H9 (cell line): Measurements from ENCODE around the gene OVOL2. TPM values are rescaled to one million over a fixed set of nuclear protein-coding genes. Genes with fewer than 3 reads are reported as not detected.

Experiments
- DNase-seq: peaks from one replicate; pipeline ENCODE4 v3.0.0-alpha.2; 2017
- H2AFZ ChIP-seq: one replicate; pipeline ENCODE4 v1.6.1; 2013; ENCODE audit warnings: mild to moderate bottlenecking, low read length, control low read depth, moderate library complexity
- H2AK5ac ChIP-seq: 2 replicates; pipeline ENCODE4 v1.6.1; 2013; ENCODE audit warnings: low read length, control low read depth, mixed read lengths; ENCODE audit not compliant: insufficient read length
- H2BK120ac ChIP-seq: one replicate; pipeline ENCODE4 v1.6.1; 2013; ENCODE audit warnings: low read depth, mild to moderate bottlenecking, low read length, control low read depth, inconsistent platforms; ENCODE audit not compliant: poor library complexity, severe bottlenecking
- H2BK12ac ChIP-seq: 2 replicates; pipeline ENCODE4 v1.6.1; 2013; ENCODE audit warnings: low read length, control low read depth, mixed read lengths, low read depth; ENCODE audit not compliant: insufficient read length
- H2BK15ac ChIP-seq: 2 replicates; pipeline ENCODE4 v1.6.1; 2013; ENCODE audit warnings: low read depth, low read length, control low read depth
- H2BK20ac ChIP-seq: one replicate; pipeline ENCODE4 v1.6.1; 2013; ENCODE audit warnings: low read depth, mild to moderate bottlenecking, low read length, control low read depth, inconsistent platforms; ENCODE audit not compliant: poor library complexity, severe bottlenecking
- H2BK5ac ChIP-seq: 2 replicates; pipeline ENCODE4 v1.6.1; 2013; ENCODE audit warnings: low read length, control low read depth, mixed read lengths; ENCODE audit not compliant: insufficient read length
- H3K14ac ChIP-seq: 2 replicates; pipeline ENCODE4 v1.6.1; 2013; ENCODE audit warnings: low read length, control low read depth; ENCODE audit not compliant: insufficient read depth
- H3K18ac ChIP-seq: 2 replicates; pipeline ENCODE4 v1.6.1; 2013; ENCODE audit warnings: low read depth, mild to moderate bottlenecking, mixed read lengths, low read length, control low read depth; ENCODE audit not compliant: insufficient read length
- H3K23ac ChIP-seq: 2 replicates; pipeline ENCODE4 v1.6.1; 2013; ENCODE audit warnings: low read length, control low read depth, mixed read lengths, low read depth; ENCODE audit not compliant: insufficient read length
- H3K23me2 ChIP-seq: 2 replicates; pipeline ENCODE4 v1.6.1; 2013; ENCODE audit warnings: low read depth, mild to moderate bottlenecking, mixed read lengths, low read length, control low read depth; ENCODE audit not compliant: insufficient read length, poor library complexity, severe bottlenecking
- H3K27ac ChIP-seq: 2 replicates; pipeline ENCODE4 v1.5.1; 2013; ENCODE audit warnings: low read length, control low read depth, mixed read lengths, low read depth; ENCODE audit not compliant: insufficient read length
- H3K27me3 ChIP-seq: 2 replicates; pipeline ENCODE4 v1.6.1; 2013; ENCODE audit warnings: low read length, control low read depth, inconsistent platforms; ENCODE audit not compliant: insufficient read depth
- H3K4ac ChIP-seq: 2 replicates; pipeline ENCODE4 v1.6.1; 2013; ENCODE audit warnings: low read depth, mild to moderate bottlenecking, control low read depth, inconsistent platforms, low read length, moderate library complexity
- H3K4me1 ChIP-seq: 2 replicates; pipeline ENCODE4 v1.6.1; 2013; ENCODE audit warnings: low read length, control low read depth, inconsistent platforms; ENCODE audit not compliant: insufficient read depth
- H3K4me2 ChIP-seq: 2 replicates; pipeline ENCODE4 v1.6.1; 2013; ENCODE audit warnings: low read length, control low read depth, mixed read lengths; ENCODE audit not compliant: insufficient read length, insufficient read depth
- H3K56ac ChIP-seq: 2 replicates; pipeline ENCODE4 v1.6.1; 2013; ENCODE audit warnings: low read depth, mild to moderate bottlenecking, mixed read lengths, low read length, control low read depth; ENCODE audit not compliant: insufficient read length
- H3K79me1 ChIP-seq: 2 replicates; pipeline ENCODE4 v1.6.1; 2013; ENCODE audit warnings: low read depth, mild to moderate bottlenecking, moderate library complexity, low read length, control low read depth, inconsistent platforms; ENCODE audit not compliant: insufficient read depth, poor library complexity, severe bottlenecking
- H3K79me2 ChIP-seq: 2 replicates; pipeline ENCODE4 v1.6.1; 2013; ENCODE audit warnings: low read length, control low read depth, inconsistent platforms; ENCODE audit not compliant: insufficient read depth
- H3K9ac ChIP-seq: 2 replicates; pipeline ENCODE4 v1.6.1; 2013; ENCODE audit warnings: low read length, control low read depth, mixed read lengths; ENCODE audit not compliant: insufficient read length; ENCODE audit errors: extremely low read depth
- H3K9me3 ChIP-seq: one replicate; pipeline ENCODE4 v1.6.1; 2013; ENCODE audit warnings: low read depth, low read length, inconsistent platforms; ENCODE audit not compliant: control insufficient read depth
- H3T11ph ChIP-seq: one replicate; pipeline ENCODE4 v1.6.1; 2013; ENCODE audit warnings: mild to moderate bottlenecking, low read length, control low read depth, inconsistent platforms
- H4K20me1 ChIP-seq: one replicate; pipeline ENCODE4 v1.6.1; 2013; ENCODE audit not compliant: control insufficient read depth, insufficient read length, insufficient read depth
- H4K5ac ChIP-seq: 2 replicates; pipeline ENCODE4 v1.6.1; 2013; ENCODE audit warnings: low read depth, mild to moderate bottlenecking, mixed read lengths, low read length, control low read depth; ENCODE audit not compliant: insufficient read length
- H4K8ac ChIP-seq: replicated peaks from 2 replicates; pipeline ENCODE4 v1.6.1; 2013; ENCODE audit warnings: low read length, control low read depth, mixed read lengths, low read depth; ENCODE audit not compliant: insufficient read length
- H4K91ac ChIP-seq: 2 replicates; pipeline ENCODE4 v1.6.1; 2013; ENCODE audit warnings: low read depth, mild to moderate bottlenecking, moderate library complexity, mixed read lengths, low read length, control low read depth; ENCODE audit not compliant: insufficient read length
- H3K27ac Mint-ChIP-seq, 3 experiments: 2 replicates in 2 of 3; 3 replicates in 1 of 3; pipeline ENCODE4 v1.8.0; 2020 to 2021; ENCODE audit warnings: mixed read lengths in 3 of 3, mild to moderate bottlenecking in 1 of 3, moderate library complexity in 1 of 3
- H3K27me3 Mint-ChIP-seq: 2 replicates; pipeline ENCODE4 v1.8.0; 2021; ENCODE audit warnings: low read depth, mild to moderate bottlenecking, moderate library complexity, mixed read lengths
- H3K36me3 Mint-ChIP-seq, 3 experiments: 2 replicates in 2 of 3; 3 replicates in 1 of 3; pipeline ENCODE4 v1.8.0; 2020 to 2021; ENCODE audit warnings: low read depth in 3 of 3, mixed read lengths in 3 of 3; ENCODE audit not compliant: insufficient read depth in 1 of 3
- H3K4me1 Mint-ChIP-seq, 2 experiments: 2 replicates each; pipeline ENCODE4 v1.8.0; 2020; ENCODE audit warnings: mixed read lengths in 2 of 2
- H3K4me3 Mint-ChIP-seq, 2 experiments: 2 replicates in 1 of 2; 3 replicates in 1 of 2; pipeline ENCODE4 v1.8.0; 2020 to 2021; ENCODE audit warnings: mild to moderate bottlenecking in 2 of 2, mixed read lengths in 2 of 2, moderate library complexity in 1 of 2
- H3K9me3 Mint-ChIP-seq, 2 experiments: 2 replicates in 1 of 2; 3 replicates in 1 of 2; pipeline ENCODE4 v1.8.0; 2020; ENCODE audit warnings: mild to moderate bottlenecking in 2 of 2, mixed read lengths in 2 of 2, moderate library complexity in 1 of 2
- CTCF ChIP-seq: fragments of 200-600 bp; sonication (generic); conservative IDR thresholded peaks from 3 replicates; pipeline ENCODE4 v1.8.0; 2021; ENCODE audit warnings: antibody characterized with exemption, mild to moderate bottlenecking
- WGBS: extraction: QIAGEN DNeasy Blood & Tissue Kit; methylation state at CpG from one replicate; pipeline ENCODE4 v1.1.7; 2013; ENCODE audit warnings: missing lambda C conversion rate, low lambda C conversion rate, mixed read lengths; ENCODE audit not compliant: insufficient read length; ENCODE audit errors: extremely low coverage; 5-methylcytosine and 5-hydroxymethylcytosine counted together
- total RNA-seq: library from RNA; stranded (reverse); gene quantifications from 2 replicates; pipeline ENCODE4 v1.2.1, GENCODE V29; 2021

The OVOL2 gene
- total RNA-seq, 1 experiment from 2014 or later, result 5.8 TPM

- no peak overlapping the region for H2BK20ac ChIP-seq
- Mint-ChIP-seq H3K27ac (0 out of 7 replicates have a peak overlapping the region, but pooled peaks of 1 of the 3 experiments have one; percentile 7), H3K36me3 (peaks cover 2 to 3% (median 2%) of the 10 kb centered on the region in 3 experiments), H3K27me3 (no peaks in the 10 kb centered on the region), H3K4me1 (peaks cover 23 to 35% of the 10 kb centered on the region in 2 experiments), H3K4me3 (no peak overlapping the region), H3K9me3 (peaks cover 2% of the 10 kb centered on the region in 2 experiments; a peak in 4 of 5 replicates)
- H2BK5ac ChIP-seq, result no peak overlapping the region
- H2AK5ac ChIP-seq, result no peak overlapping the region
- no peak overlapping the region for H3K18ac ChIP-seq
- H3T11ph ChIP-seq, result no peak overlapping the region
- no peak overlapping the region for H3K23ac ChIP-seq
- no peak overlapping the region for H3K9ac ChIP-seq
- no peak overlapping the region for H3K14ac ChIP-seq
- no peak for DNase-seq
- H2BK120ac ChIP-seq, result no peak overlapping the region
- no peaks in the 10 kb centered on the region for H3K9me3 ChIP-seq
- H3K4me2 ChIP-seq, result no peak overlapping the region
- no peak overlapping the region for H4K8ac ChIP-seq
- no peaks in the 10 kb centered on the region; the same call in 1 of the 2 replicates for H3K4me1 ChIP-seq
- no peaks in the 10 kb centered on the region for H3K27me3 ChIP-seq
- no peaks in the 10 kb centered on the region for H4K20me1 ChIP-seq
- no peak overlapping the region for H2AFZ ChIP-seq
- no peak for TF ChIP-seq CTCF
- H3K27ac ChIP-seq, result no peak overlapping the region
- H3K79me1 ChIP-seq, result no peaks in the 10 kb centered on the region
- no CpG with 5 or more reads among the region's 6 CpGs for WGBS
- no peak overlapping the region for H3K4ac ChIP-seq
- no peak overlapping the region for H2BK15ac ChIP-seq
- no peak overlapping the region for H4K5ac ChIP-seq
- H3K79me2 ChIP-seq, result no peaks in the 10 kb centered on the region
- no peak overlapping the region for H4K91ac ChIP-seq
- no peak overlapping the region for H3K56ac ChIP-seq
- H2BK12ac ChIP-seq, result no peak overlapping the region
- H3K23me2 ChIP-seq, result no peaks in the 10 kb centered on the region
Observed at GRCh38 chr20:18005990-18006364, 51.7 kb downstream of the OVOL2 start.
